K562 (cell line): Measurements from ENCODE around the gene FBXO33. TPM values are rescaled to one million over a fixed set of nuclear protein-coding genes. Genes with fewer than 3 reads are reported as not detected.

Source experiments
- ARHGAP35 ChIP-seq: fragments of 450-650 bp; IDR thresholded peaks from 2 replicates; pipeline ENCODE4 v1.6.1; 2018; ENCODE audit not compliant: partially characterized antibody
- ATF3 ChIP-seq, 2 experiments: fragments of 450-650 bp in 1 of 2; sonication (generic) in 1 of 2; formaldehyde crosslinking in 1 of 2; IDR thresholded peaks in 1 of 2; conservative IDR thresholded peaks in 1 of 2; 2 replicates each; pipeline versions ENCODE4 v1.6.1 to v1.8.1; 2016 to 2023; ENCODE audit warnings: mild to moderate bottlenecking in 2 of 2, moderate library complexity in 2 of 2, inconsistent platforms in 1 of 2, missing genetic modification reagents in 1 of 2
- DDX20 ChIP-seq: fragments of 450-650 bp; IDR thresholded peaks from 2 replicates; pipeline ENCODE4 v1.6.1; 2016; ENCODE audit warnings: missing genetic modification characterization, low read depth, mild to moderate bottlenecking, missing compliant biosample characterization, moderate library complexity
- EZH2 ChIP-seq: IDR thresholded peaks from 2 replicates; pipeline ENCODE4 v1.6.1; 2012; ENCODE audit warnings: low read depth, mild to moderate bottlenecking, inconsistent platforms, low read length, borderline replicate concordance
- GATA2 ChIP-seq: sonication (generic); formaldehyde crosslinking; IDR thresholded peaks from 2 replicates; pipeline ENCODE4 v1.4.0; 2020; ENCODE audit warnings: mild to moderate bottlenecking, missing genetic modification reagents
- GTF2F1 ChIP-seq: IDR thresholded peaks from 2 replicates; pipeline ENCODE4 v1.6.1; 2011; ENCODE audit warnings: low read depth, low read length, improper control_type of control experiment
- MAFK ChIP-seq: IDR thresholded peaks from 2 replicates; pipeline ENCODE4 v1.6.1; 2011; ENCODE audit warnings: low read length, improper control_type of control experiment
- MAX ChIP-seq: sonication (generic); formaldehyde crosslinking; IDR thresholded peaks from 2 replicates; pipeline ENCODE4 v1.9.0; 2022; ENCODE audit warnings: mild to moderate bottlenecking, missing genetic modification reagents
- MBD2 ChIP-seq: sonication (generic); IDR thresholded peaks from 2 replicates; pipeline ENCODE4 v1.6.1; 2016; ENCODE audit warnings: low read depth, borderline replicate concordance
- NCOA4 ChIP-seq: fragments of 450-650 bp; IDR thresholded peaks from 2 replicates; pipeline ENCODE4 v1.6.1; 2018; ENCODE audit warnings: mild to moderate bottlenecking; ENCODE audit not compliant: partially characterized antibody
- NFIC ChIP-seq: fragments of 450-650 bp; IDR thresholded peaks from 2 replicates; pipeline ENCODE4 v1.6.1; 2017; ENCODE audit warnings: mild to moderate bottlenecking, inconsistent platforms
- NR1H2 ChIP-seq: sonication (generic); formaldehyde crosslinking; IDR thresholded peaks from 2 replicates; pipeline ENCODE4 v1.4.0; 2020; ENCODE audit warnings: mild to moderate bottlenecking, missing genetic modification reagents
- POLR2G ChIP-seq: fragments of 200-400 bp; formaldehyde crosslinking; IDR thresholded peaks from 2 replicates; pipeline ENCODE4 v1.6.1; 2017; ENCODE audit warnings: low read depth, mild to moderate bottlenecking, antibody characterized with exemption, low read length, moderate library complexity
- PYGO2 ChIP-seq: fragments of 450-650 bp; IDR thresholded peaks from 2 replicates; pipeline ENCODE4 v1.6.1; 2016; ENCODE audit warnings: mild to moderate bottlenecking, missing genetic modification characterization, moderate library complexity, missing compliant biosample characterization
- SIRT6 ChIP-seq: IDR thresholded peaks from one replicate; pipeline ENCODE4 v1.6.1; 2012; ENCODE audit warnings: low read depth, mild to moderate bottlenecking, control low read depth, inconsistent platforms, low read length, moderate library complexity
- SMARCE1 ChIP-seq: fragments of 450-650 bp; IDR thresholded peaks from 2 replicates; pipeline ENCODE4 v1.7.1; 2016; ENCODE audit warnings: mild to moderate bottlenecking
- SPI1 ChIP-seq: IDR thresholded peaks from 2 replicates; pipeline ENCODE4 v1.6.1; 2011; ENCODE audit warnings: low read depth, low read length, control low read depth, borderline replicate concordance
- TFAM ChIP-seq: fragments of 250-450 bp; sonication (Bioruptor Pico); conservative IDR thresholded peaks from 2 replicates; pipeline ENCODE4 v1.5.0; 2021; ENCODE audit warnings: mild to moderate bottlenecking, moderate library complexity
- USF1 ChIP-seq: sonication (generic); formaldehyde crosslinking; IDR thresholded peaks from 2 replicates; pipeline ENCODE4 v1.9.0; 2022; ENCODE audit warnings: mild to moderate bottlenecking, missing genetic modification reagents
- ZBTB1 ChIP-seq: sonication (generic); formaldehyde crosslinking; IDR thresholded peaks from 2 replicates; pipeline ENCODE4 v1.8.1; 2023; ENCODE audit warnings: missing genetic modification reagents, low read depth, mild to moderate bottlenecking, borderline replicate concordance
- ZBTB26 ChIP-seq: fragments of 450-650 bp; formaldehyde crosslinking; IDR thresholded peaks from 2 replicates; pipeline ENCODE4 v1.4.0; 2022; ENCODE audit warnings: missing genetic modification characterization
- ZFP30 ChIP-seq: fragments of 250-450 bp; sonication (Bioruptor Pico); IDR thresholded peaks from 2 replicates; pipeline ENCODE4 v1.8.0; 2022; ENCODE audit warnings: moderate library complexity, mild to moderate bottlenecking, inconsistent platforms, borderline replicate concordance
- ZFP36 ChIP-seq: fragments of 150-350 bp; IDR thresholded peaks from 2 replicates; pipeline ENCODE4 v1.6.1; 2018; ENCODE audit warnings: low read length, low read depth; ENCODE audit not compliant: partially characterized antibody
- ZNF12 ChIP-seq: sonication (generic); formaldehyde crosslinking; IDR thresholded peaks from 2 replicates; pipeline ENCODE4 v1.4.0; 2020; ENCODE audit warnings: mild to moderate bottlenecking, missing genetic modification reagents
- ZNF408 ChIP-seq: fragments of 250-450 bp; sonication (Bioruptor Pico); IDR thresholded peaks from 2 replicates; pipeline ENCODE4 v1.4.0; 2020; ENCODE audit warnings: low read depth, mild to moderate bottlenecking, moderate library complexity
- ZNF444 ChIP-seq: fragments of 250-450 bp; sonication (Bioruptor Pico); IDR thresholded peaks from 2 replicates; pipeline ENCODE4 v1.4.0; 2020; ENCODE audit warnings: mild to moderate bottlenecking, moderate library complexity
- ZNF584 ChIP-seq: fragments of 200-800 bp; sonication (Bioruptor generic); IDR thresholded peaks from 2 replicates; pipeline ENCODE4 v1.6.1; 2016; ENCODE audit warnings: low read depth, mild to moderate bottlenecking, missing genetic modification characterization, missing compliant biosample characterization
- polyA plus RNA-seq, 8 experiments: library from polyadenylated mRNA; depleted of rRNA in 4 of 8; stranded (reverse) in 5 of 8; unstranded in 3 of 8; fragments of >200 nt; fragmentation: Nextera tagmentation in 2 of 8; fragmentation: Illumina TruSeq in 1 of 8; extraction: Ambion mirVana in 2 of 8; extraction: Trizol in 1 of 8; gene quantifications; 2 replicates each; pipeline versions ENCODE4 v1.2.1 to v1.2.3, GENCODE V29; 2011 to 2014; ENCODE audit warnings: inconsistent platforms in 1 of 8, missing spikeins in 1 of 8
- total RNA-seq, 7 experiments: library from RNA; depleted of rRNA in 6 of 7; stranded (reverse); fragments of >200 nt in 6 of 7; fragmentation: Illumina TruSeq in 2 of 7; extraction: Trizol in 2 of 7; gene quantifications; 2 replicates each; pipeline versions ENCODE4 v1.2.1 to v1.2.3, GENCODE V29; 2011 to 2021; ENCODE audit warnings: low replicate concordance in 1 of 7

FBXO33 gene
- total and polyA plus RNA-seq, 9 of the 15 experiments (the other 6 are each of a cell fraction or from before 2014, with no cell fraction given): 1.6 to 7.5 (median 5.0) TPM

GRCh38 chr14:39432619-39433451 is 602 bp upstream of the FBXO33 start (continued):
- no peak for TF ChIP-seq ATF3 (IDR thresholded peaks at IDR 0.05)
- no peak for TF ChIP-seq ATF3 (CRISPR knock-in tag; conservative IDR thresholded peaks at IDR 0.05)
- TF ChIP-seq ZNF584 (CRISPR knock-in tag): no peak
- peak; percentile 32; the same call in 1 of the 2 replicates for TF ChIP-seq NFIC
- no peak for TF ChIP-seq ZNF408 (CRISPR knock-in tag)
- TF ChIP-seq MBD2: no peak
- TF ChIP-seq USF1 (CRISPR knock-in tag): no peak
- no peak for TF ChIP-seq GTF2F1
- no peak for TF ChIP-seq ZNF12
- no peak for TF ChIP-seq DDX20
- no peak for TF ChIP-seq NCOA4
- TF ChIP-seq ARHGAP35: no peak
- TF ChIP-seq SIRT6: no peak
- 0 out of 2 replicates have a peak, but pooled peaks have one; percentile 25 for TF ChIP-seq SPI1
- no peak for TF ChIP-seq ZBTB26 (CRISPR knock-in tag)
- TF ChIP-seq ZFP30 (CRISPR knock-in tag): no peak
- no peak for TF ChIP-seq TFAM (CRISPR knock-in tag)
- TF ChIP-seq MAFK: no peak
- no peak for TF ChIP-seq SMARCE1
- TF ChIP-seq ZNF444 (CRISPR knock-in tag): no peak
- TF ChIP-seq MAX (CRISPR knock-in tag): no peak
- no peak for TF ChIP-seq GATA2 (CRISPR knock-in tag)
- TF ChIP-seq NR1H2 (CRISPR knock-in tag): no peak
- no peak for TF ChIP-seq ZBTB1
- no peak for TF ChIP-seq ZFP36
- no peak for TF ChIP-seq EZH2
- TF ChIP-seq POLR2G: peak; percentile 39; the same call in 1 of the 2 replicates
- TF ChIP-seq PYGO2 (tag): no peak
